Stimulated activated effector memory CD8-positive, alpha-beta T cell treated with anti-CD3 and anti-CD28 coated beads, Interleukin-12 subunit alpha, Interleukin-12 subunit beta, amount 100 ng/mL, for 72 hours (primary cell): ENCODE data around the gene ZNF799.
"Not testable (repeated sequence)": the region's sequence is repeated elsewhere in the genome, so short reads cannot be mapped to it uniquely, and the experiment has no call there.

Experiments used
- ATAC-seq: fragments of 150-1000 bp; cut with Tn5 transposase; 2 replicates; pipeline ENCODE4 v1.10.0; 2021
- DNase-seq, 2 donors: peaks; one replicate each; pipeline ENCODE4 v3.0.0; 2021 to 2022; ENCODE audit warnings: low spot score in 2 of 2
- H3K27ac Mint-ChIP-seq: one replicate; pipeline ENCODE4 v1.8.0; 2022; ENCODE audit warnings: mild to moderate bottlenecking, mixed read lengths
- H3K36me3 Mint-ChIP-seq: one replicate; pipeline ENCODE4 v1.8.0; 2022; ENCODE audit warnings: mild to moderate bottlenecking, mixed read lengths
- H3K4me1 Mint-ChIP-seq: one replicate; pipeline ENCODE4 v1.8.0; 2022; ENCODE audit warnings: mixed read lengths
- H3K4me3 Mint-ChIP-seq: one replicate; pipeline ENCODE4 v1.8.0; 2022; ENCODE audit warnings: mild to moderate bottlenecking, mixed read lengths
- H3K9me3 Mint-ChIP-seq: one replicate; pipeline ENCODE4 v1.8.0; 2022; ENCODE audit warnings: mixed read lengths

ZNF799 gene

DNA sequence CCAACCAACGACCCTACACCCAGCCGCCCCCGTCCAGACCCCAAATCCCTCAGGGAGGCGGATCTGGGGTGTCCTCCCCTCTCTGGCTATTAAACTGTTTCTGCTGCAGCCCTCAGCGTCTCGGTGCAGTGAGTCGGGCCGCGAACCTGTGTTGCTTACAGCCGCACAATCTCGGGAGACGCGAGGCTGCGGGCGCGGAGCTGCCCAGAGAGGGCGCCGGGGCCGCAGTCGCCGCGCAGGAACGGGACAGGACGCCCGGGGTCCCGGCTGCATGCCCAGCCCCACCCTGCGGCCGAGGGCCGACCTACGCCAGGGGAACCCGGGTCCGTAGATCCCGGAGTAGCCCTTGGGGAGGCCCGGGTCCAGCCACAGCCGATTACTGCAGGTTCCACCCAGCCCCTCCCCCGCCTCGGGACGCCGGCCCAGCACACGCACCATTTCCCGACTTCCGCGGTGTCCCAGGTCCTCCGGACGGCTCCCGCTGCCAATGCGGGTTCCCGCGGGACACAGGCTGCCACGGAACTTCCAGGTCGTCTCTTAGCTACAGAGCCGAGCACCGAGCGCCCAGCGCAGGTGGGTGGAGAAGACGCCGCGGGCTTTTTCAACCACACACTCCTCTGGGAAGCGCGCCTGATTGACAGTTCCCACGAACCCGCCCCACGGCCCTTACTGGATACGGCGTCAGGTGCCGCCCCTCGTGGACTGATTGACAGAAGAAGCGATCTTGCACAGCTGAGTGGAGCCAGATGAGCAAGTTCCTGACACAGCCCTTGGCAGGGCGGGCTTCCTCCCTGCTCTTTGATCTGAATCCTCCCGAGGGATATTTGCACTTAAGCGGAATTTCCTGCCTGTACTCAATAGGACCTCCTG, at the start of gene ZNF799:
TSS of gene ZNF799 (minus strand) at position 639 of the 870 bp plus-strand sequence. CDS start at position 438, 201 bp downstream.
- peaks cover 4% of the 10 kb centered on the region for H3K9me3 Mint-ChIP-seq
- H3K4me1 Mint-ChIP-seq, result peaks cover 5% of the 10 kb centered on the region
- peak; percentile 65 to 90 for DNase-seq
- peak within 1 kb of the TSS; percentile 87 for H3K4me3 Mint-ChIP-seq
- peak within 1 kb of the TSS; percentile 74 for H3K27ac Mint-ChIP-seq
- H3K36me3 Mint-ChIP-seq, result peaks cover 6% of the 10 kb centered on the region
- peak; percentile 98 for ATAC-seq

DNA sequence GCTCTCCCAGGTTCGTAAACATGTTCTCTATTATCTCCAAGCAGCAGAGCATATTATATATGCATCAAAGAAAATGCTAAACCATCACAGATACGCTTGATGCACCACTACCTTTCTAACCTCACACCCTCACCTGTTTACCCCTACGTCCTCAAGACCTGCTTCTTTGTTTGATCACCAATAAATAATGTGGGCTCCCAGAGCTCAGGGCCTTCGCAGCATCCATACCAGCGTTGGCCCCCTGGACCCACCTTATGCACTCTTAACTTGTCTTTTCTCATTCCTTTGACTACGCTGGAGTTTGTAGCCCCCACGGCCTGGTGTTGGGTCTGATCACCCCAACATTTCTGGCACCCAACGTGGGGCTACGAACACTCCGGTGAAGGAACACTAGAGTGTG, 49.8 kb upstream of the ZNF799 start:
- ATAC-seq (no peak), DNase-seq (no peak)
- Mint-ChIP-seq H3K9me3 (peaks cover 25% of the 10 kb centered on the region), H3K4me1 (no peaks in the 10 kb centered on the region), H3K4me3 (no peak overlapping the region), H3K36me3 (no peaks in the 10 kb centered on the region), H3K27ac (no peak overlapping the region)

DNA sequence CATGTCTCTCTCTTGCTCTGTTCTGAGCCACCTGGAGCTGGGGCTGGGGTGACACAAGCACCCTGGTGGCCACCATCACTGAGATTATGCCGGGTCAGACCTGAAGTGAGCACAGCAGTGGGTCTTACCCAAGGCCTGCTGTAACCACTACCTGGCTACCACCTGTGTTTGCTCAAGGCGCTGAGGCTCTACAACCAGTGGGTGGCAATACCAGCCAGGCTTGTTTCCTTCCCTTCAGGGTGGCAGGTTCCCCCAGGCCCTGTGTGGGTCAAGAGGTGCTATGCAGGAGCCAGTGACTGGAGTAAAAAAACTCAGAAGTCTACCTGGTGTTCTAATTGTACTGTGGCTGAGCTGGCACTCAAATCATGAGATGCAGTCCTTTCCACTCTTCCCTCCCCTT, 47.7 kb upstream of the ZNF799 start:
- H3K9me3 Mint-ChIP-seq, result peaks cover 29% of the 10 kb centered on the region
- no peaks in the 10 kb centered on the region for H3K4me1 Mint-ChIP-seq
- H3K27ac Mint-ChIP-seq, result no peak overlapping the region

DNA sequence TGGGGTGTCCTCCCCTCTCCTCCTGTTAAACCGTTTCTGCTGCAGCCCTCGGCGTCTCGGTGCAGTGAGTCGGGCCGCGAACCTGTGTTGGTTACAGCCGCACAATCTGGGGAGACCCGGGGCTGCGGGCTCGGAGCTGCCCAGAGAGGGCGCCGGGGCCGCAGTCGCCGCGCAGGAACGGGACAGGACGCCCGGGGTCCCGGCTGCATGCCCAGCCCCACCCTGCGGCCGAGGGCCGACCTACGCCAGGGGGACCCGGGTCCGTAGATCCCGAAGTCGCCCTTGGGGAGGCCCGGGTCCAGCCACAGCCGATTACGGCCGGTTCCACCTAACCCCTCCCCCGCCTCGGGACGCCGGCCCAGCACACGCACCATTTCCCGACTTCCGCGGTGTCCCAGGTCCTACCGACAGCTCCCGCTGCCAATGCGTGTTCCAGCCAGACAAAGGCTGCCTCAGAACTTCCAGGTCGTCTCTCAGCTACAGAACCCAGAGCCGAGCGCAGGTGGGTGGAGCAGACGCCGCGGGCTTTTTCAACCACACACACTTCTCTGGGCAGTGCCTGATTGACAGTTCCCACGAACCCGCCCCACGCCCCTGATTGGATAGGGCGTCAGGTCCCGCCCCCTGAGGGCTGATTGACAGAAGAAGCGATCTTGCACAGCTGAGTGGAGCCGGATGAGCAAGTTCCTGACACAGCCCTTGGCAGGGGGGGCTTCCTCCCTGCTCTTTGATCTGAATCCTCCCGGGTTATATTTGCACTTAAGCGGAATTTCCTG, 39.7 kb upstream of the ZNF799 start, which contains the start of gene ZNF443:
TSS of gene ZNF443 (minus strand) at position 481 of the 776 bp plus-strand sequence. CDS start at position 374, 107 bp downstream.
- H3K4me1 Mint-ChIP-seq, result peaks cover 5% of the 10 kb centered on the region
- DNase-seq, result peak; percentile 97 to 100
- ATAC-seq, result peak; percentile 100
- H3K27ac Mint-ChIP-seq, result peak within 1 kb of the TSS; percentile 95
- peak within 1 kb of the TSS; percentile 100 for H3K4me3 Mint-ChIP-seq
- peaks cover 19% of the 10 kb centered on the region for H3K9me3 Mint-ChIP-seq
- H3K36me3 Mint-ChIP-seq, result peaks cover 10% of the 10 kb centered on the region

More for the DNA sequence above, 47.7 kb upstream of the ZNF799 start:
- Mint-ChIP-seq H3K4me3 (no peak overlapping the region), H3K36me3 (no peaks in the 10 kb centered on the region)
- DNase-seq, result no peak
- no peak for ATAC-seq

DNA sequence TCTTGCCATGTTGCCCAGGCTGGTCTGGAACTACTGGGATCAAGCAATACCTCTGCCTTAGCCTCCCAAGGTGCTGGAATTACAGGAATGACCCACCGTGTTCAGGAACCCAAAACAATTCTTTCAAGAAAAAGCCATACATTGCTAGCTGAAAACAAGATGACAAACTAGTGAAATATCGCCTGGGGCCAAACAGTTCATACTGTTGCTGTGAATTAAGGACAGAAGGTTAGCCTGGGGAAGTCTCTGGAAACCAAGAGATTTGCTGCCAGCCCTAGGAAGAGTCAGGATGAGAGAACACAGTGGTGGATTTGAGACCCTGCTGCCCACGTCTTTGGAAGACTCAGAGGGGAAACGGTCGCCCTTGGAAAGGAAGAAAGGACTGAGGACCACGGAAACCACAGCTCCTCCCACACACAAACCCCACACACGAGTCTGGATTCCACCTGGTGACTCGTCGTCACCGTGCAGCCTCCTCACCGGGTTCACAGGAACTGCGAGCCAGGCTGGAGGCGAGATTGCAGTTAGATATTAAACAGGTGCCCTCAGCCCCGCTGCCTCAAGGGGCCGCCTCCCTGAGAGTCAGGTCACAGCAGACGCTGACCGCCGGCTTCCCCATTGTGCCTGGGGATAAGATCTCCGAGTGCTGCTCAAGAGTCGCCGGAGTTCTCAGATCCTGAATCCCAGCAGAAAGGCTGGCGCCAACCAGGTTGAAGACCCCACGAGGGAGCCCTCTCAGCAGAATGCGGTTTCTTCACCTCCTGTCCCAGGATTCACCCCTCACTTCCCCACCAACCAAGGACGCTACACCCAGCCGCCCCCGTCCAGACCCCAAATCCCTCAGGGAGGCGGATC, 38.8 kb upstream of the ZNF799 start:
- peaks cover 17% of the 10 kb centered on the region for H3K9me3 Mint-ChIP-seq
- peak overlapping the region; percentile 95 for H3K27ac Mint-ChIP-seq
- peak; percentile 38 for ATAC-seq
- not testable (repeated sequence) for H3K4me1 Mint-ChIP-seq, H3K36me3 Mint-ChIP-seq
- H3K4me3 Mint-ChIP-seq, result peak overlapping the region; percentile 100
- peak; percentile 12 to 64 for DNase-seq

DNA sequence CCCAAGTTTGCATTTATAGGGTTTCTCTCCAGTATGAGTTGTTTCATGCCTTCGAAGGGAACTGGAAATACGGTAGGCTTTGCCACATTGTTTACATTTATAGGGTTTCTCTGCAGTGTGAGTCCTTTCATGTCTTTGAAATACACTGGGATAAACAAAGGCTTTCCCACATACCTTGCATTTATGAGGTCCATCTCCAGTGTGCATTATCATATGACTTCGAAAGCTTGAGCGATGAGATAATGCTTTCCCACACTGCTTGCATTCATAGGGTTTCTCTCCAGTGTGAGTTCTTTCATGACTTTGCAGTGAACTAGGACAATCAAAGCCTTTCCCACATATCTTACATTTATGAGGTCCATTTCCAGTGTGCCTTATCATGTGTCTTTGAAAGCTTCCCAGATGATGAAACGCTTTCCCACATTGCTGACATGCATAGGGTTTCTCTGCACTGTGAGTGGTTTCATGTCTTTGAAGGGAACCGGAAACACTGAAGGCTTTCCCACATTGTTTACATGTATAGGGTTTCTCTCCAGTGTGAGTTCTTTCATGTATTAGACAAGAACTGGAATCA, 29.7 kb upstream of the ZNF799 start:
- H3K4me1 Mint-ChIP-seq, DNase-seq, H3K27ac Mint-ChIP-seq, ATAC-seq, H3K4me3 Mint-ChIP-seq: not testable (repeated sequence)
- Mint-ChIP-seq H3K9me3 (peaks cover 17% of the 10 kb centered on the region), H3K36me3 (peaks cover 25% of the 10 kb centered on the region)

DNA sequence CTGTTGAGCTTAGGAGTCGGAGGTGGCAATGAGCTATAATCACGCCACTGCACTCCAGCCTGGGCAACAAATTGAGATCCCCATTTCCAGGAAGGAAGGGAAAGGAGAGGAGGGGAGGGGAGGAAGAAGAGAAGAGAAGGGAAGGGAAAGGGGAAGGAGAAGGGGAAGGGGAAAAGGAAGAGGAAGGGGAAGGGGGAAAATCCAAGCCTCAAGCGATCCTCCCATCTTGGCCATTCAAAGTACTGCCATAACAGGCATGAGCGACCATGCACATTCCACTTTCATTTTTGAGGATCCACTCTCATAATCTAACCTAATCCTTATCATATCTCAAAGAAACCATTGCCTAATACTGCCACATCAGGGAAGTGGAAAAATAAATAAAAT, 24.8 kb upstream of the ZNF799 start:
- Mint-ChIP-seq H3K27ac (no peak overlapping the region), H3K4me1 (no peaks in the 10 kb centered on the region), H3K9me3 (peaks cover 14% of the 10 kb centered on the region), H3K4me3 (no peak overlapping the region), H3K36me3 (peaks cover 7% of the 10 kb centered on the region)
- DNase-seq, result no peak
- no peak for ATAC-seq

DNA sequence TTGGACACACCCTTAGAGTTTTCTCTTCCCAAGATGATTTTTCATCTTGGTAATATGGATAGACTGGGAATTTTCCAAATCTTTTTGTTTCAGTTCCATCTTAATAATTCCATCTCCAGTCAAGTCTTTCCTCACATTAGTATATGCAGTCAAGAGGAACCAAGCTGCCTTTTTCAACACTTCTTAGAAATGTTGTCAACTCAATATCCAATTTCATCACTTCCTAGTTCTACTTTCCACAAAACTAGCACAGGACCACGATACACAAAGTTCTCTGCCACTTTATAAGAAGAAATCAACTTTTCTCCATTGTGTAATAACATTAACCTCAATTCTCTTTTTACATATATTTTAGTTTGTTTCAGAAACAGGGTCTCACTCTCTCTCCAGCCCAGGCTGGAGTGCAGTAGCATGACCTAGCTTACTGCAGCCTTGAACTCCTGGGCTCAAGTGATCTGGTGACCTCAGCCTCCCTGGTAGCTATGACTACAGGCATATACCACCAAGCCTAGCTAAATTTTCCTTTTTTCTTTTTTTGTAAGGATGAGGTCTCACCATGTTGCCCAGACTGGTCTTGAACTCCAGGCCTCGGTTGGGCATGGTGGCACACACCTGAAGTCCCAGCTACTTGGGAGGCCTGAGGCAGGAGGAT, 24.3 kb upstream of the ZNF799 start:
- Mint-ChIP-seq H3K36me3 (peaks cover 1% of the 10 kb centered on the region), H3K27ac (no peak overlapping the region), H3K4me3 (no peak overlapping the region), H3K9me3 (peaks cover 13% of the 10 kb centered on the region), H3K4me1 (no peaks in the 10 kb centered on the region)
- ATAC-seq (no peak), DNase-seq (no peak)

DNA sequence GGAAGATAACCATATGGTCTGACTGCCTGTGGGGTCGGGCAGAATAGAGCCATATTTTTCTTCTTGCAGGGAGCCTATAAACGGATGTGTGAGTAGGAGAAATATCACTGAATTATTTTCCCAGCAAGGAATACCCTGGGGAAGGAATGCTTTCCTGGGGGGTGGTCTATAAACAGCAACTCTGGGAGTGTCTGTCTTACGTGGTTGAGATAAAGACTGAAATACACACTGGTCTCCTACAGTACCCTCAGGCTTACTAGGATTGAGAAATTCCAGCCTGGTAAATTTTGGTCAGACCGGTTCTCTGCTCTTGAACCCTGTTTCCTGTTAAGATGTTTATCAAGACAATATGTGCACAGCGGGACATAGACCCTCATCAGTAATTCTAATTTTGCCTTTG, 16.2 kb upstream of the ZNF799 start:
- not testable (repeated sequence) for H3K27ac Mint-ChIP-seq, H3K36me3 Mint-ChIP-seq, H3K9me3 Mint-ChIP-seq, DNase-seq, H3K4me3 Mint-ChIP-seq, H3K4me1 Mint-ChIP-seq, ATAC-seq

DNA sequence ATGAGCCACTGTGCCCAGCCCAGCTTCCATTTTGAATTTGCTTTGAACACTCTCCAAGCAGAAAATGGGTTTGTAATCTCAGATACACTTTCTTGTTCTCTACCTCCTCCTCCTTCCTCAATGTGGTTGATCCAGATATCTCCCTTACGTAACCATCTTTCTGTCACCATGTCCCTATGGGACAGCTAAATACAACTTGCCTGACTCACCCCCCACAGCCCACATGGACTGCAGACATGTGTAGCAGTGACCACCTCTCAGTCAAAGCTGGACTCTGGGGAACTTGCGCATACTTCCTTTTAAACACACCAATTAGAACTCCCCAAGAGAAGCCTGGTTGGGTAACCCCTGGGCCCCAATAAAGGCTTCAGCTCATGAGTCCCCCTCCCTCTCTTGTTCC, 10.8 kb upstream of the ZNF799 start:
- H3K4me1 Mint-ChIP-seq, result no peaks in the 10 kb centered on the region
- H3K27ac Mint-ChIP-seq, result no peak overlapping the region
- no peaks in the 10 kb centered on the region for H3K36me3 Mint-ChIP-seq
- peaks cover 5% of the 10 kb centered on the region for H3K9me3 Mint-ChIP-seq
- ATAC-seq, result no peak
- H3K4me3 Mint-ChIP-seq, result no peak overlapping the region
- DNase-seq, result no peak

DNA sequence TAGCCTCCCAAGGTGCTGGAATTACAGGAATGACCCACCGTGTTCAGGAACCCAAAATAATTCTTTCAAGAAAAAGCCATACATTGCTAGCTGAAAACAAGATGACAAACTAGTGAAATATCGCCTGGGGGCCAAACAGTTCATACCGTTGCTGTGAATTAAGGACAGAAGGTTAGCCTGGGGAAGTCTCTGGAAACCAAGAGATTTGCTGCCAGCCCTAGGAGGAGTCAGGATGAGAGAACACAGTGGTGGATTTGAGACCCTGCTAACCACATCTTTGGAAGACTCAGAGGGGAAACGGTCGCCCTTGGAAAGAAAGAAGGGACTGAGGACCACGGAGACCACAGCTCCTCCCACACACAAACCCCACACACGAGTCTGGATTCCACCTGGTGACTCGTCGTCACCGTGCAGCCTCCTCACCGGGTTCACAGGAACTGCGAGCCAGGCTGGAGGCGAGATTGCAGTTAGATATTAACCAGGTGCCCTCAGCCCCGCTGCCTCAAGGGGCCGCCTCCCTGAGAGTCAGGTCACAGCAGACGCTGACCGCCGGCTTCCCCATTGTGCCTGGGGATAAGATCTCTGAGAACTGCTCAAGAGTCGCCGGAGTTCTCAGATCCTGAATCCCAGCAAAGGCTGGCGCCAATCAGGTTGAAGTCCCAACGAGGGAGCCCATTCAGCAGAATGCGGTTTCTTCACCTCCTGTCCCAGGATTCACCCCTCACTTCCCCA, 1.0 kb downstream of the ZNF799 start:
- not testable (repeated sequence) for H3K4me1 Mint-ChIP-seq, H3K9me3 Mint-ChIP-seq, H3K36me3 Mint-ChIP-seq
- Mint-ChIP-seq H3K4me3 (peak overlapping the region; percentile 87), H3K27ac (peak overlapping the region; percentile 48)
- ATAC-seq (peak; percentile 58), DNase-seq (peak; percentile 2 to 58)

DNA sequence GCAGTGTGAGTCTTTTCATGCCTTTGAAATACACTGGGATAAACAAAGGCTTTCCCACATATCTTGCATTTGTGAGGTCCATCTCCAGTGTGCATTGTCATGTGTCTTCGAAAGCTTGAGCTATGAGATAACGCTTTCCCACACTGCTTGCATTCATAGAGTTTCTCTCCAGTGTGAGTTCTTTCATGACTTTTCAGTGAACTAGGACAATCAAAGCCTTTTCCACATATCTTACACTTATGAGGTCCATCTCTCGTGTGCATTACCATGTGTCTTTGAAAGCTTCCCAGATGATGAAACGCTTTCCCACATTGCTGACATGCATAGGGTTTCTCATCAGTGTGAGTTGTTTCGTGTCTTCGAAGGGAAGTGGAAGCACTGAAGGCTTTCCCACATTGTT, 9.9 kb downstream of the ZNF799 start:
- H3K27ac Mint-ChIP-seq, H3K4me3 Mint-ChIP-seq, DNase-seq, ATAC-seq, H3K4me1 Mint-ChIP-seq: not testable (repeated sequence)
- peaks cover 15% of the 10 kb centered on the region for H3K36me3 Mint-ChIP-seq
- peaks cover 23% of the 10 kb centered on the region for H3K9me3 Mint-ChIP-seq

DNA sequence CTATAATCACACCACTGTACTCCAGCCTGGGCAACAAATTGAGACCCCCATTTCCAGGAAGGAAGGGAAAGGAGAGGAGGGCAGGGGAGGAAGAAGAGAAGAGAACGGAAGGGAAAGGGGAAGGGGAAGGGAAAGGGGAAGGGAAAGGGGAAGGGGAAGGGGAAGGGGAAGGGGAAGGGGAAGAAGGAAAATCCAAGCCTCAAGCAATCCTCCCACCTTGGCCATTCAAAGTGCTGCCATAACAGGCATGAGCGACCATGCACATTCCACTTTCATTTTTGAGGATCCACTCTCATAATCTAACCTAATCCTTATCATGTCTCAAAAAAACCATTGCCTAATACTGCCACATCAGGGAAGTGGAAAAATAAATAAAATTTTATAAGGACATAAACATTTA, 14.7 kb downstream of the ZNF799 start:
- not testable (repeated sequence) for H3K9me3 Mint-ChIP-seq, ATAC-seq, H3K4me3 Mint-ChIP-seq, DNase-seq, H3K36me3 Mint-ChIP-seq, H3K4me1 Mint-ChIP-seq, H3K27ac Mint-ChIP-seq

DNA sequence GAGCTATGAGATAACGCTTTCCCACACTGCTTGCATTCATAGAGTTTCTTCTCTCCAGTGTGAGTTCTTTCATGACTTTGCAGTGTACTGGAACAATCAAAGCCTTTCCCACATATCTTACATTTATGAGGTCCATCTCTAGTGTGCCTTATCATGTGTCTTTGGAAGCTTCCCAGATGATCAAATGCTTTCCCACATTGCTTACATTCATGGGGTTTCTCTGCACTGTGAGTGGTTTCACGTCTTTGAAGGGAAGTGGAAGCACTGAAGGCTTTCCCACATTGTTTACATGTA, 20.7 kb downstream of the ZNF799 start:
- no peaks in the 10 kb centered on the region for H3K36me3 Mint-ChIP-seq
- no peaks in the 10 kb centered on the region for H3K4me1 Mint-ChIP-seq
- no peak for DNase-seq
- no peak overlapping the region for H3K4me3 Mint-ChIP-seq
- H3K9me3 Mint-ChIP-seq, result peaks cover 32% of the 10 kb centered on the region
- no peak for ATAC-seq
- no peak overlapping the region for H3K27ac Mint-ChIP-seq
